Activated T-helper 2 cell treated with anti-CD3 and anti-CD28 coated beads, Interferon-gamma antibody, Interleukin-2, Interleukin-4, amounts not matched to agents 10 μg/mL and 5 μg/mL and 100 μg/mL, durations not matched to agents 14 hours and 24 hours and 36 hours (primary cell): ENCODE measurements around the gene CEP128. TPM values are rescaled to one million over a fixed set of nuclear protein-coding genes. Genes with fewer than 3 reads are reported as not detected.

Experiments used
- DNase-seq: peaks from one replicate; pipeline ENCODE4 v3.0.0; 2021; ENCODE audit warnings: low spot score
- H3K27ac Mint-ChIP-seq: one replicate; pipeline ENCODE4 v1.8.0; 2021; ENCODE audit warnings: mixed read lengths
- H3K27me3 Mint-ChIP-seq: one replicate; pipeline ENCODE4 v1.8.0; 2021; ENCODE audit warnings: low read depth, mixed read lengths
- H3K36me3 Mint-ChIP-seq: one replicate; pipeline ENCODE4 v1.8.0; 2021; ENCODE audit warnings: low read depth, mixed read lengths
- H3K4me1 Mint-ChIP-seq: one replicate; pipeline ENCODE4 v1.8.0; 2021; ENCODE audit warnings: low read depth, mixed read lengths
- H3K4me3 Mint-ChIP-seq: one replicate; pipeline ENCODE4 v1.8.0; 2021; ENCODE audit warnings: low read depth, mild to moderate bottlenecking, moderate library complexity, mixed read lengths
- H3K9me3 Mint-ChIP-seq: one replicate; pipeline ENCODE4 v1.8.0; 2021; ENCODE audit warnings: mixed read lengths
- intact Hi-C: fragments of 100-400 bp; cut with micrococcal nuclease; formaldehyde crosslinking; loops from one replicate; pipeline ENCODE4 v1.15.1; 2023
- total RNA-seq: library from RNA; stranded (reverse); gene quantifications from 2 replicates; pipeline ENCODE4 v1.2.3, GENCODE V29; 2022

The CEP128 gene
- total RNA-seq, 1 donor from 2014 or later: 18.0 TPM

- no peak for DNase-seq
- no peaks in the 10 kb centered on the region for H3K27me3 Mint-ChIP-seq
- H3K4me3 Mint-ChIP-seq: no peak overlapping the region
- H3K27ac Mint-ChIP-seq: no peak overlapping the region
- no peaks in the 10 kb centered on the region for H3K36me3 Mint-ChIP-seq
- intact Hi-C loops: no loop called here
- H3K9me3 Mint-ChIP-seq: no peaks in the 10 kb centered on the region
- H3K4me1 Mint-ChIP-seq: no peaks in the 10 kb centered on the region
These were observed 215.3 kb downstream of the CEP128 start for GRCh38 chr14:80726211-80726610.

GRCh38 chr14:80718940-80719339 is 222.6 kb downstream of the CEP128 start:
- Mint-ChIP-seq H3K9me3 (no peaks in the 10 kb centered on the region), H3K36me3 (no peaks in the 10 kb centered on the region), H3K4me3 (no peak overlapping the region), H3K27me3 (no peaks in the 10 kb centered on the region), H3K4me1 (peaks cover 7% of the 10 kb centered on the region), H3K27ac (no peak overlapping the region)
- DNase-seq: no peak
- intact Hi-C loops: no loop called here

GRCh38 chr14:80714474-80714873 is 227.1 kb downstream of the CEP128 start:
- Mint-ChIP-seq H3K27ac (no peak overlapping the region), H3K27me3 (no peaks in the 10 kb centered on the region), H3K4me3 (no peak overlapping the region), H3K9me3 (no peaks in the 10 kb centered on the region), H3K4me1 (peaks cover 7% of the 10 kb centered on the region), H3K36me3 (no peaks in the 10 kb centered on the region)
- intact Hi-C loops: no loop called here
- no peak for DNase-seq

GRCh38 chr14:80713076-80713850 is 228.3 kb downstream of the CEP128 start:
- no peaks in the 10 kb centered on the region for H3K9me3 Mint-ChIP-seq
- intact Hi-C loops: no loop called here
- no peak for DNase-seq
- H3K4me1 Mint-ChIP-seq: peaks cover 7% of the 10 kb centered on the region
- H3K27ac Mint-ChIP-seq: no peak overlapping the region
- no peak overlapping the region for H3K4me3 Mint-ChIP-seq
- H3K36me3 Mint-ChIP-seq: no peaks in the 10 kb centered on the region
- no peaks in the 10 kb centered on the region for H3K27me3 Mint-ChIP-seq

- intact Hi-C loops: no loop called here
- Mint-ChIP-seq H3K27ac (no peak overlapping the region), H3K4me3 (no peak overlapping the region), H3K36me3 (no peaks in the 10 kb centered on the region), H3K9me3 (no peaks in the 10 kb centered on the region), H3K27me3 (no peaks in the 10 kb centered on the region), H3K4me1 (no peaks in the 10 kb centered on the region)
- no peak for DNase-seq
These were observed 236.1 kb downstream of the CEP128 start for GRCh38 chr14:80705241-80705980.

GRCh38 chr14:80700601-80701000 is 240.9 kb downstream of the CEP128 start:
- intact Hi-C loops: no loop called here
- DNase-seq: no peak
- no peaks in the 10 kb centered on the region for H3K36me3 Mint-ChIP-seq
- no peaks in the 10 kb centered on the region for H3K27me3 Mint-ChIP-seq
- no peaks in the 10 kb centered on the region for H3K9me3 Mint-ChIP-seq
- H3K4me1 Mint-ChIP-seq: no peaks in the 10 kb centered on the region
- H3K4me3 Mint-ChIP-seq: no peak overlapping the region
- H3K27ac Mint-ChIP-seq: no peak overlapping the region

- intact Hi-C loops: loop anchor here (5.0 kb wide), 1 partner anchor 113 kb away; no protein-coding TSS in a partner anchor
- Mint-ChIP-seq H3K27ac (no peak overlapping the region), H3K4me1 (no peaks in the 10 kb centered on the region)
These were observed 241.7 kb downstream of the CEP128 start for GRCh38 chr14:80699861-80700260.

GRCh38 chr14:80698974-80699373 is 242.6 kb downstream of the CEP128 start:
- Mint-ChIP-seq H3K4me1 (no peaks in the 10 kb centered on the region), H3K27me3 (no peaks in the 10 kb centered on the region), H3K36me3 (peaks cover 3% of the 10 kb centered on the region), H3K27ac (no peak overlapping the region), H3K4me3 (no peak overlapping the region), H3K9me3 (no peaks in the 10 kb centered on the region)
- no peak for DNase-seq
- intact Hi-C loops: loop anchor here (5.0 kb wide), 1 partner anchor 112 kb away; no protein-coding TSS in a partner anchor

More at GRCh38 chr14:80699861-80700260, 241.7 kb downstream of the CEP128 start:
- DNase-seq: no peak
- Mint-ChIP-seq H3K9me3 (no peaks in the 10 kb centered on the region), H3K36me3 (no peaks in the 10 kb centered on the region), H3K27me3 (no peaks in the 10 kb centered on the region), H3K4me3 (no peak overlapping the region)

- Mint-ChIP-seq H3K27me3 (no peaks in the 10 kb centered on the region), H3K4me1 (no peaks in the 10 kb centered on the region), H3K9me3 (no peaks in the 10 kb centered on the region), H3K27ac (no peak overlapping the region), H3K36me3 (peaks cover 3% of the 10 kb centered on the region), H3K4me3 (no peak overlapping the region)
- intact Hi-C loops: loop anchor here (5.0 kb wide), 1 partner anchor 109 kb away; no protein-coding TSS in a partner anchor
- DNase-seq: no peak
These were observed 245.7 kb downstream of the CEP128 start for GRCh38 chr14:80695869-80696268.

GRCh38 chr14:80692903-80693302 is 248.6 kb downstream of the CEP128 start:
- Mint-ChIP-seq H3K36me3 (peaks cover 3% of the 10 kb centered on the region), H3K27ac (no peak overlapping the region), H3K9me3 (no peaks in the 10 kb centered on the region), H3K4me3 (no peak overlapping the region), H3K27me3 (no peaks in the 10 kb centered on the region), H3K4me1 (no peaks in the 10 kb centered on the region)
- intact Hi-C loops: no loop called here
- DNase-seq: no peak

GRCh38 chr14:80681651-80682050 is 259.9 kb downstream of the CEP128 start:
- no peaks in the 10 kb centered on the region for H3K27me3 Mint-ChIP-seq
- H3K4me3 Mint-ChIP-seq: no peak overlapping the region
- no peak overlapping the region for H3K27ac Mint-ChIP-seq
- intact Hi-C loops: no loop called here
- DNase-seq: no peak
- H3K36me3 Mint-ChIP-seq: peaks cover 4% of the 10 kb centered on the region
- no peaks in the 10 kb centered on the region for H3K4me1 Mint-ChIP-seq
- H3K9me3 Mint-ChIP-seq: peaks cover 52% of the 10 kb centered on the region

GRCh38 chr14:80679273-80679672 is 262.3 kb downstream of the CEP128 start:
- H3K9me3 Mint-ChIP-seq: peaks cover 50% of the 10 kb centered on the region
- H3K4me3 Mint-ChIP-seq: no peak overlapping the region
- intact Hi-C loops: no loop called here
- no peaks in the 10 kb centered on the region for H3K27me3 Mint-ChIP-seq
- peaks cover 4% of the 10 kb centered on the region for H3K36me3 Mint-ChIP-seq
- no peak overlapping the region for H3K27ac Mint-ChIP-seq
- DNase-seq: no peak
- H3K4me1 Mint-ChIP-seq: no peaks in the 10 kb centered on the region

- H3K9me3 Mint-ChIP-seq: peaks cover 42% of the 10 kb centered on the region
- peaks cover 4% of the 10 kb centered on the region for H3K36me3 Mint-ChIP-seq
- no peaks in the 10 kb centered on the region for H3K4me1 Mint-ChIP-seq
- H3K27me3 Mint-ChIP-seq: no peaks in the 10 kb centered on the region
- no peak for DNase-seq
- H3K27ac Mint-ChIP-seq: no peak overlapping the region
- no peak overlapping the region for H3K4me3 Mint-ChIP-seq
- intact Hi-C loops: no loop called here
These were observed 263.1 kb downstream of the CEP128 start for GRCh38 chr14:80678436-80678835.
